ENCODE results near the gene PRKAG2.
"Not testable (repeated sequence)": the region's sequence is repeated elsewhere in the genome, so short reads cannot be mapped to it uniquely, and the experiment has no call there.

Gene PRKAG2

GRCh38 chr7:151883857-151884256 is 6.9 kb upstream of the PRKAG2 start:
- no peak for DNase-seq

GRCh38 chr7:151882734-151883133 is 5.8 kb upstream of the PRKAG2 start:
- DNase-seq: no peak

- no peak for DNase-seq
Observed at GRCh38 chr7:151880688-151881087, 3.8 kb upstream of the PRKAG2 start.

DNA sequence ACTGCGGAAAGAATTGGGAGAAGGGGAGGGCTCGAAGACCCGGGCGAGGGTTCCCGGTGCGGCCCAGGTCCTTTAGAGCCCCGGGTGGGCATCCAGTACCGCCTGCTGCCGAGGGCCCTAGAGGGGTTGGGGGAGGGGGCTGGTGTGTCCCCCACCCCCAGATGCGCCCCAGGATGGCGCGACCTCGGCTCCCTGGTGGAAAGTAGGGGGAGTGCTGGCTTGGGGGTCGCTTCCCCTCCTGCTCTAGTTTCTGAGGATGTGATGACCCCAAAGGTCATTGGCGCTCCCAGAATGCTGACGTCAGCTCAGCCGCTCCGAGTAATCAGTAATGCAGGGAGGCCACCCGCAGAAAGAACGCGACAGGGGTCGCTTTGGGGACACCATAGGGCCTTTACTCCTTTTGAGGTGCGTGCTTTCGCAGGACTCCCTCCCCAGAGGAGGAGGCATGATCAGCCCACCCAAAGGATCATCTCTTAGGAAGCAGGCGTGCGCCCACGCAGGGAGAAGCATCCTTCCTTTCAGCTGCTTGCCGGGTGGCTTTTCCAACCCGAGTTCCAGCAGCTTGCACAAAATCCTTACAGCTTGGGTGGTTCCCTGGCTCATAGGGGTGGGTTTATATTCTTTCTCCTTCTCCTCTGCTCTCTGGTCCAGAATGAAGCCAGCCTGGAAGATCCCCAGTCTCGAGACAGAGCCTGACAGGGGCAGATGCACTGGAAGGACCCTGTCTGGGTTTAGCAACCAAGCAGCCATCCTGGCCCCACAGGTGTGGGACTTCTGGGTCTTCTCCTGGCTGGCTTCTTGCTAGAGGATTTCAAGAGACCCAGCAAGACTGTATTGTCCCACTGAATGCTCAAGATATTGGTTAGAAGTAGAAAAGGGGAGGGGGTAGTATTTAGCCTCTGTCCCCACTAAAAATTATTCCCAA is 1.3 kb upstream of the PRKAG2 start:
- DNase-seq: no peak

- DNase-seq: peak; percentile 12
Observed at GRCh38 chr7:151875942-151876898, 695 bp downstream of the PRKAG2 start.

DNA sequence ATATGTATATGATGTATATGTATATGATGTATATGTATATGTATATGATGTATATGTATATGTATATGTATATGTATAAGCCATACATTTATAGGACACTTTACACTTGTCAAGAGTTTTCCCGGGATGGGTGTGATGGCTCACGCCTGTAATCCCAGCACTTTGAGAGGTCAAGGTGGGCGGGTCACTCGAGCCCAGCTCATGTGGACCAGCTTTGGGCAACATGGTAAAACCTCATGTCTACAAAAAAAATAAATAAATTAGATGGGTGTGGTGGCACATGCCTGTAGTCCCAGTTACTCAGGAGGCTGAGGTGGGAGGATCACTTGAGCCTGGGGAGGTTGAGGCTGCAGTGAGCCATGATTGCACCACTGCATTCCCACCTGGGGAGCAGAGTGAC is 2.4 kb downstream of the PRKAG2 start:
- DNase-seq: not testable (repeated sequence)

DNA sequence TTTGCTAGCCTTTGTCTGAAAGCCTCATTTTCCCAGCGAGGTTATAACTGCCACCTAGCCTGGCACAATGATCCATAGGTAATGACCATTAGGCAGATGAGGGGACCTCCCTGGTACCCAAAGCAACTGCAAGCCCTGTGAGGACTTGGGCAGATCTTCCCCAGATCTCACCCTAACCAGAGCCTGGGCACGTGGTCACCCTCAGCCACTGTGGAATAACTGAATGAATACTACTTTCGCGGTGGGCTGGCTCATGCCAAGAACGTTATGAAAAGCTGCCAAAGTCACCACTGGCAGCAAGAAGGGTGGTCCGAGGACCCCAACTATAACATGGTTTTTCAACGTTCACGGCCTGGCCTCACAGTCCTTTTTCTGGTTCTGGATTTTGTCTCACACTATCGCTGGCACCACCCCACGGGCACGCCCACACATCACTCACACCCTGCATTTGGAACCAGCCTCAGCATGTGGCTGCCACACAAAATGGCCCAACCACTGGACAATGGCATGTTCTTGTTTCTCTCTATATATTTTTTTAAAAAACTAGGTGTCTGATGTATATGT is 3.4 kb downstream of the PRKAG2 start:
- DNase-seq: no peak

DNA sequence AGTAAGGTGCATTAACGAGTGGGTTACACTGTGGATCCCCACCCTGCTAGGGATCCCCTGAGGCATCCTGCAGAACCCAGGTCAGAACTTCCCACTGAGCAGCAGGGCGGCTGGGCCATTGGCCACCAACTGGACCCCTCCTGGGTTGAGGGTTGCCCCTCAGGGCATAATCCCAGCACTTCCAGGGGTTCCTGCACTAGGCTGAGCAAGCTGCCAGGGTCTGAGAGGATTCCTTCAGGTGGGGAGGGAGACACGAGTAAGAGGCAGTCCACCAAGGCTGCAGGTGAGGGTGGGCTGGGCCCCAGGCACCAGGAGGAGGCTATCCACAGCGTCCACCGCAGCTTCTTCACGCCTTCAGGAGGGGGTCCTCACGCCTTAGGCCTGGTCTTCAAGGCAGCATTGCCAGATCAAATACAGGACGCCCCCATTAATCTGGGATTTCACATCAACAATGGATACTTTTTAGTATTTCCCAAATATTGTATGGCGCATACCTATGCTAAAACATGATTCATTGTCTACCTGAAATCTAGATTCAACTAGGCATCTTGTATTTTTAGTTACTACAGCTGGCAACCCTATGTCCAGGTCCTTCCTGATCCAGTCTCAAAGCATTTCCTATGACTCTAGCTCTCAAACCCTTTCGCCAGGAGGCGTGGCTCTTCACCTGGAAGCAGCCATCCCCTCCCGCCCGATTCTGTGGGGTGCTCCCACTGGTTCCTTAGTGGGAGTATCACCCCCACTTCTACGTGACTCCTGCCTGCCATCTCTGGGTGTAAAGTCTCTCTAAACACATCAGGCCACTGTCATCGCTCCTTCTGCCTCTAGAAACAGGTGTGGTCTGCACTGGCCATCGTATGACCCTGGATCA is 4.1 kb downstream of the PRKAG2 start:
- no peak for DNase-seq

DNA sequence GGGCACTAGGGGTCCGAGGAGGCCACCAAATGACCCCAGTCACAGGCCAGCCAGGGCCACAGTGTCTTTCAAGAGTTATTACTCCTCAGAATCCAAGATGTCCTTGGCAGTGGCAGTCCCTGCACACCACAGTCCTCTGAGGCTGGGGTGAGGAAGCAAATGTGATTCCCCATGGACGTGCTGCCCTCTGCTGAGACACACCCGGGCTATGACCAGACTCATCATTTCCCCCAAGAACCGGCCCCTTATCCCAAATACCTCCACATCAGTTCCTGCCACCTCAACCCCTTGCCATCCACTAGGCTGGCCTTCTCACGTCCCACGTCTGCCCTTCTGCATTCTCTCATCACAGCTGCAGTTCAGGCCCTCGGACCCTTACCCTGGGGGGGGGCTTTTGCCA is 5.0 kb downstream of the PRKAG2 start:
- no peak for DNase-seq

GRCh38 chr7:151871189-151871735 is 5.7 kb downstream of the PRKAG2 start:
- DNase-seq: no peak

DNA sequence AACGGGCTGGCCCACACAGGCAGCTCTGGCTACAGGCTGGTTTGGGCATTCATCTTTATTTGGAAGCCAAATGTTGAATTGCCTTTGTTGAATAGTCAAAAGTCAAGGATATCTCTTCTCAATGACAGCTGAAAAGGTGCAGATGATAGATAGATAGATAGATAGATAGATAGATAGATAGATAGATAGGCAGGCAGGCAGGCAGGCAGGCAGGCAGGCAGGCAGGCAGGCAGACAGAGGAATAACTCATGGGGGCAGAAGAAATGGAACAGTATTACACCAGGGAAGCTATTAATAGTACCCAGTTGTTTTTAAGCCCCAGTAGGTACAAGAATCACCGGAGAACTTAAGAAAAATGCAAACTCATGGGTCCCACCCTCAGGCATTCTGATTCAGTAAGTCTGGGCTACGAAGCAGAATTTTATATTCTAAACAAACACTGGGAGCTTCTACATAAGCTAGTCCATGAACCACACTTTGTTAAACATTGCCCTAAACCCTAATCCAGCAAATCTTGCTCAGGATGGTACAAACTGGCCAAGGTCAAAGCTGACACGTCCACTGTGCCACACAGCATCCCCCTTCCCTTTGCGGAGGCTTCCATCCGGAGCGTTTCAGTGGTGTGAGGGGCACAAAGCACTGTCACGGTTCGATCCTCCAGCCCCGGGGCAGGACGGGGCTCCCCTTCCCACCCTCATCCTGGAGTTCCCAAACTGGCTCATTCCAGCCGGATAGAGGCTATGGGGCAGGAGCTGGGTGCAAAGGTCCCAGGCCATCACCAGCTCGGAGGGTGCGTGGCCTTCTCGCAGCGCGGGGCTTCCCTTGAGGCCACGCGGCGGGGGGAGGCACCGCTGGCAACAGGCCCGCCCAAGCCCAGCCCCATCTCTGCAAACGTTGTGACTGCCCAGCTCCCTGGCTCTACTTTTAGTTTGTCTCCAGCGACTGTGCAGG is 6.7 kb downstream of the PRKAG2 start:
- DNase-seq: no peak

DNA sequence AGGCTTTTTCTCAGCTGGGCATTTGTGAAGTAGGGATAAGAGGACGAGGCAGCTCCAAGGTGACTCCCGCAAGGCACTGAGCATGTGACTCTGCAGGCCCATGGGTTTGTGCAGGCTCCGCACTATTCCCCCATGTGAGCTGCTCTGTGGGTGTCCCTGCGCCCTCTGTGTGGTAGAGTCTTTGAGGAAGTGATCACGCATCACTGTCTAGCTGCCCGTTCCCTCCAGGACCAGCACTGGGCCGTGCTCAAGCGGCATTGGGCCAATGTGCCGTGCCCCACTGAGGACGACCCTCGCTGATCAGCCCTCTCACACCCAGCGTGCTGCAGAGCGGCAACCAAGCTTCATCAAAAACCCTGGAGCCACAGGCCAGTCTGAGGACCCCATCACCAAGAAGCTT is 7.5 kb downstream of the PRKAG2 start:
- no peak for DNase-seq

DNA sequence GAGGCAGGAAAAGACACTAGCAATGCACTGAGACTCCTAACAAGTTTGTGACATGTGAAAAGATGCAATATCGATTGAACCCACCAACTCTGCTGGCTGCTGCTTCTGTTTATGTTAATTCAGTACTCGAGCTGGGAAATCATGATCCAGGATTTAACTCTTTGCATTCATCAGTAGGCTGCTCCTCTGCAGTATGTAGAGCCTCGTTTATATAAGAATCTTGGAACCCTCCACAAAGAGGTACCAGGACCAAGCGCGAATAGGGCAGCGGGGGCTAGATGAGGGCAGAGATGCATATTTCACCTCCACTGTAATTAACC is 7.8 kb downstream of the PRKAG2 start:
- DNase-seq: no peak

GRCh38 chr7:151868396-151869108 is 8.4 kb downstream of the PRKAG2 start:
- DNase-seq: peak; percentile 5

- DNase-seq: peak; percentile 46
Observed at GRCh38 chr7:151867912-151868311, 9.0 kb downstream of the PRKAG2 start.

DNA sequence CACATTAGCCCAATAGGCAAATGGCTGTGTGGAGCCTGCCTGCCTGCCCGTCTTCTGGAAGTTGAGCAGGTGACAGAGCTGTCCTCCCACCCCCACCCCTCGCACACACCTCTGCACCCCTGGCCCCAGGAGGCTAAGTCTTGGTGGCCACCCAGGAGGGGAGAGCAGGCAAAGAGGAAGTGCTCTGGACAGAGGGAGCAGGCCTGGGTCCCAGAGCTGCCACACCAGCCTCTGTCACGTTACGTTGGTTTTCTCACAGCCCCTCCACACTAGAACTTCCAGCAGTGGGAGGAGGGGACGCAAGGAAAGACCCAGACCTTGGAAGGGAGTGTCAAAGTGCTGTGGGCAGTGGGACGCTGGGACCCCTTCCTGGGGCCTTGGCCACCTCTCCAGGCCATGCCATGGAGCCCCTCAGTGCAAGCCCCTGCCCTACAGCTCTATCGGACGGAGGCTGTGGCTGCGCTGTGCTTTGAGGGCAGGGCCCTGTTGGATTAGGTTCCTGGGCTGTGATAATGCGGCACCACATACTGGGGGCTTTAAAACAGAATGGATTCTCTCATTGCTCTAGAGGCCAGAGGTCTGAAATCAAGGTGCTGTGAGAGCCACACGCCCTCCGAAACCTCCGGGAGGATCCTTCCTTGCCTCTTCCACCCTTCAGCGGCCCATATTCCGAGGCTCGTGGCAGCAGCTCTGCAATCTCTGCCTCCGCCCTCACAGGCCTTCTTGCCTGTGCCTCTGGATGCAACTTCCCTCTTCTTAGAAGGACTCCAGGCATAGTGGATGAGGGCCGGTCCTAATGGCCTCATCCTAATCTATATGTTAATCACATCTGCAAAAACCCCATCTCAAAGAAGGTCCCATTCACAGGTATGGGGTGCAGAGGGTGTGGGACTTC is 9.9 kb downstream of the PRKAG2 start:
- no peak for DNase-seq

GRCh38 chr7:151866028-151866427 is 10.9 kb downstream of the PRKAG2 start:
- DNase-seq: no peak

DNA sequence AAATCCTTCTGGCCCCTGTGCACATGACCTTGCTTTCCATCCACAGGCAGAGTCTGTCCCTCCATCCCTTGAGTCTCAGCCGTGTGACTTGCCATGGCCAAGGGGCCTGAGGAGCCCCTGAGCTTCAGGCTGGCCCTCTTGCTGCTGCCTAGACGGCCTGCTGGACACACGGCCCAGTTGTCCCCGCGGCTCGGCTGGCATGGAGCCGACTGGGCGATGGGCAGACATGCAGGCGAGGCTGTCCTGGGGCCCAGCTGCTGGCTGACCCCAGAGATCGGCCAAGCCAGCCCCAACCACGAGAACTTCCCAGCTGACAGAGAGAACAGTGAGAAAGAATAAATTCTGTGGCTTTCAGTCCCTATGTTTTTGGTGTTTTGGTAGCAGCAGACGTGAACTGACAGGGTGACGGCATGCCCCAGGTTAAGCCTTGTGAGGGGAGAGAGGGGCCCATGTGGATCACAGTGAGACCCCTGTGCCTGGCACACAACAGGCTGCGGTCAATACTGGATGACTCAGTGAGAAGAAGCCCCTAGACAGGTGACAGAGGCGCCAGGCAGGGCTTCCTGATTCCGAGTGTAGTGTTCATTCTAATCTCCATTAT is 11.7 kb downstream of the PRKAG2 start:
- DNase-seq: no peak

DNA sequence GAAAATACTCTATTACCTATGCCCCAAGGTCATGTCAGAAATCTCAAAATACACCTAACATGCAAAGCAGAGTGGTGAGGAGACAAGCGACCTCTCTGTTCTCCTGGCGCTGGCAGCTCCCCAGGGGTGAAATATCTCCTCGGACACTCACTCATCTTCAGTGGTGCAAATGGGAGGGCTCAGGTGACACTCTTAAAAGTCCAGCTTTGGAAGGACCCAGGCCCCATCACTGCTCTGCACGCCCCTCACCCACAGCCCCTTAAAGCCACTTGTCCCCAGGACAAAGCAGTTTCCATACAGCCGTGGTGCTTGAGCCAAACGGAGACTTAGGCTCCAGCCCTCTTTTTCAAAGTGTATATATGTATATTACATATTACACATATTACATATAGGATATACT is 12.4 kb downstream of the PRKAG2 start:
- DNase-seq: no peak

Data from DMS153 (cell line).